Fibroblast of skin of right quadriceps (primary cell): ENCODE data around the gene ERFL.

Source experiments
- DNase-seq: peaks from one replicate; pipeline ENCODE4 v3.0.0-alpha.2; 2013

ERFL gene

DNA sequence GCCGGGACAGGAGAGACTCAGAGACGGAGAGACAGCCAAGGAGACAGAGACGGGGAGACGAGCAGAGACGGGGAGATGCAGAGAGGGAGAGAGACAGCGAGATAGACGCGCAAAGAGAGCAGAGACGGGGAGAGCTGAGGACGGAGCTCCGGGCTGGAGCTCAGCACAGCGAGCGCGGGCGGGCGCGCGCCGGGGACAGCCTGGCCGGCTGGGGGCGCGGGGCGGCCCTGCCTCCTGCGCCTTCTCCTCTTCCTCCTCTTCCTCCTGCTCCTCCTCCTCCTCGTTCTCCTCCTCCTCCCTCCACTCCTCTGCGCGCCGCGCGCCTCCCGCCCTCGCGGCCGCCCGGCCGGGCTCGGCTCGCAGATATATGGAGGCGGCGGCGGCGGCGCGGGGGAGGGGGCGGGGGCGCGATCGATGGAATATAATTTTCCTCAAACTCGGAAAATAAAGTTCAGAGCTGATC lies at the start of gene ERFL:
Gene ERFL, minus strand, starts transcription at position 229 of the 463 bp plus-strand sequence. CDS start 15,530 bp downstream, outside the sequence.
- no peak for DNase-seq

DNA sequence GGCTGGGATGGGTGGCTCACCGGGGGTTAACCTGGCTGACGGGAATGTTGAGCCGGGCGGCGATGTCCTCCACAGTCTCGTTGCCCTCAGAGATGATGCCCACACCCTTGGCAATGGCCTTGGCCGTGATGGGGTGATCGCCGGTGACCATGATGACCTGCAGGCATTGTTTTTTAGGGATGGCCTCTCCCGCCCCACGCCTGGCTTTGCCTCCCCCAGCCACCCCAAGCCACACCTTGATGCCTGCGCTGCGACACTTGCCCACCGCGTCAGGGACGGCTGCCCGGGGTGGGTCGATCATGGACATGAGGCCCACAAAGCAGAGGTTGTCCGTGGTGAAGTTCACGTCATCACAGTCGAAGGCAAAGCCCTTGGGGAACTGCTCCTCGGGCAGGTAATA lies 49.7 kb upstream of the ERFL start:
- no peak for DNase-seq

DNA sequence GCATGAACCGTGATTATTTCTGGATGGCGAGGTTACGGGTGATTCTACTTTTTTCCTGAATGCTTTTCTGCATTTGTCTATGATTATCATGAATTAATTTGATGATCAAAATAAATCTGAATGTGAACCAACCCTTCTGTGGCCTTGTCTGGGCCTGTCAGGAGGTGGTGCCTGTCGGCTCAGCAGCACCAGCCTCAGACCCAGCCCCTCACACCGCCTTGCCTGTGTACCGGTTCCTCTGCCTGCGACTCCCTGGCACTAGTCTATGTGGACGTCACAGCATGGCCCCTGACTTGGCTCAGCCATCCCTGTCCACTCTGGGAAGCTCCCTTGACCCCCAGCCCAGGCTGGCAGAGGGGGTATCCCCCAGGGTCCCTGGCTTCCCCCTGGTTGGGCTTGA lies 46.4 kb upstream of the ERFL start:
- DNase-seq: no peak

DNA sequence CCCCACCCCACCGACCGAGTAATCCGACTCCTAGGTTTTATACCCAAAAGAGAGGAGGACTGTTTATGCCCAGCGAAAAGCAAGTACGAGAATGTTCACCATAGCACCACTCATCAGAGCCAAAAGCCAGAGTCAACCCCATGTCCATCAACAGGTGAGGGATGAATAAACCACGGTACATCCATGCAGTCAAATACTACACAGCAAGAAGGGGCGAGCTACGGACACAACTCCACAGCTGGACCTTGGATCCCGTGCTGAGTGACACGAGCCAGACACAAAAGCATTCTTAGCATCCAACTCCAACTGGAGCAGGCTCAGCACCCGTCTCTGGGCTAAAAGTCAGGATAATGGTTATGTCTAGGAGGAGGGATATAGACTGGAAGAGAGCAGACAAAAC lies 43.1 kb upstream of the ERFL start:
- no peak for DNase-seq

DNA sequence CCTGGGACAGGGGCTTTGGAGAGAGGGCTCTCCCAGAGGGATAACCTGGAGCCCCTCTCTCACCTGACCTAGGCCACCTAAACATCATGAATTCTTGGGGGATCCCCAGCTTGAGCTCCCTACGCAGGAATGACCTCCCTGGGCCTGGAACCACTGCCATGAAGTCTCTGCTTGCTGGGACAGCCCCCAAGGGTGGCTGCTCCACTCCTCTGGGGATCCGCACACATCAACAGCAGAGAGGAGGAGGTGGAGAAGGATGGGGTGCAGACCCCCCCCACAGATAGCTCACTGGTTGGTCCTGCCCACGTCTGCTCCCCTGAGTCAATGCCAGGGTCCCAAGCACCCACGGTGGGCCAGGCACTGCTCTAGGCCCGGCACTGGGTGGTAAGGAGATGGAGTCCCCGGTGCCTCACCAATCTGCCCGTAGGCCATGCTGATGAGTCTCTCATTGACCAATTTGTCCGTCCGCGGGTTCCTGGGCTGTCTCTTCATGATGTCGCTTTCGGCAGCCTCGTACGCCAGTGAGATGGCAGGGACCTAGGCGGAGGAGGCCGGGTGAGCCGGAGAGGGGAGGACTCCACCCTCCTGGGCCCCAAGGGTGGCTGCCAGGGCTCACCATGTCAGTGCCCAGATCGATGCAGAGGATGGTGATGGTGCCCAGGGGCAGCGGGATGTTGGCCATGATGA lies 41.7 kb upstream of the ERFL start:
- no peak for DNase-seq

DNA sequence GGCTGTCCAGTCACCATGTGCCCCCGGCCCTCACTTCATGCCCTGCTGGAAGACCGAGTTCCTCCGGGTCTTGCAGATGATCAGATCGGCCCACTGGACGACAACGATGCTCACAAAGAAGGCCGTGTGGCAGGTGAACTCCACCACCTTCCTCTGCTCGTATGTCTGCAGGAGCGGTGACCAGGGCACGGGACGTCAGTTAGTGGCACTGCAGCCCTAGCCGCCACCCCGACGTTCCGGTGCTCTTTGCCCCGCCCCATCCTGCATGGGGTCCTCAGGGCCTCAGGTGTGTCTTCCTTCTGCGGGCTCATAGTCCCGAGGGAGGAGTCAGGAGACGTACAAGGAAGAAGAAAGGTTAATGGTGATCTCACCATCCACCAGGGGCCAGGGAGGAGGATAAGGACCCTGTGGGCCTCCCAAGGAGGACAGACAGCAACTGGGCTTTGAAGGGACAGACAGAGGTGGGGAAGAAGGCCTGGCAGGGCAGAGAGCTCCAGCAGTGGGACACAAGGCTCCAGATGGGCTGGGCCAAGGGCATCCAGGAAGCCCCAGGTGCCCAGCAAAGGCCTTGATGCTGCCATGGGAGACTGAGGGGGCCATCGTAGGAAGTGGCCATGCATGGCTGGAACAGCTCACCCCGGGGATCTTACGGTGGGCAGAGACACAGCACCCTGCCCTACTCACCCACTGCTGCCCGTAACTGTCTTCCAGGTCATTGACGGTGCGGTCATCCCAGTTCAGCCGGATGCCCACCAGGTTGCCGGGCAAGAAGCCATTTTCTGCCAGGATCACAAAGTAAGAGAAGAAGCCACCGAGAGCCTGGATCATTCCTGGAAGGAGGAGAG lies 40.7 kb upstream of the ERFL start:
- no peak for DNase-seq

DNA sequence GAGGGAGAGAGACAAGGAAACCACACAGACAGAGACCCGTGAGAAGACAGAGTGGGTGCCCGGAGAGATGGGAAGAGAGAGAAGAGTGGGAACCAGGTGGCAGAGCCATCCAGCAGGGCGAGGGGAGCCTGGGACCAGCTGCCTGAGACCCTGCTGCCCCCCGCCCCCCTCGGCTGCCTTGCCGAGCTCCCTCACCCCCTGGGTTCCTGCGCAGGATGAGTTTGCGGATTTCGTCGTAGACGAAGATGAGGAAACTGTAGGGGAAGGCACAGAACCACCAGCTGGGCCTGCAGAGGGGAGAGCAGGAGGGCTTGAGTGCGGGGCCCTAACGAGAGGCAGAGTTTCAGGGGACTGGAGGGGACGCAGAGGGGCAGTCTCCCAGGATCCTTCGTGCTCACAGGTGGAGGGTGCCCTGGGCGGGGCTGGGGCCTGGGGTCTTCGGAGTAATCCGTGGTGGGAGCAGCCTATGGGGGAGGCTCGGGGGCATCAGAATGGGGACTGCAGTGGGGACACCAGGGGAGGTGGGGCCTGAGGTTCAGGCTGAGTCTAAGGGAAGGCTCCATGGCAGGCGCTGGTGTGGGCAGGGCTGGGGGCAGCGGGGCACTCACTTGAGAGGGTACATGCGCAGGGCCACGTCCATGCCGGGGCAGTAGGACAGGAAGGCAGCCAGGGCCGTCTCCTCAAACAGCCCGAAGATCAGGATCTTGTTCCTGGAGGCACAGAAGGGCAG lies 39.0 kb upstream of the ERFL start:
- no peak for DNase-seq

DNA sequence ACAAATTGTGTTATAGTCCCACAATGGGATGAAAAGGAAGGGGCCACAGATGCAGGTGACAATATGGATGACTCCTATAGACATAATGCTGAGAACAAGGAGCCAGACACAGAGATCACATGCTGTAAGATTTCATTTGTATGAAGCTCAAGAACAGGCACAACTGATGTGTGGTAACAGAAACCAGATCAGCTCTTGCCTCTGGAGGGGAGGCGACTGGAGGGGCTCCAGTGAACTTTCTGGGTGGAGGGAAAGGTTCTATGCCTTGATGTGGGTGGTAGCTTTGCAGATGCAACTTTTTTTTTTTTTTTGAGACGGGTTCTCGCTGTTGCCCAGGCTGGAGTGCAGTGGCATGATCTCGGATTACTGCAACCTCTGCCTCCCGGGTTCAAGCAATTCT lies 36.9 kb upstream of the ERFL start:
- no peak for DNase-seq

DNA sequence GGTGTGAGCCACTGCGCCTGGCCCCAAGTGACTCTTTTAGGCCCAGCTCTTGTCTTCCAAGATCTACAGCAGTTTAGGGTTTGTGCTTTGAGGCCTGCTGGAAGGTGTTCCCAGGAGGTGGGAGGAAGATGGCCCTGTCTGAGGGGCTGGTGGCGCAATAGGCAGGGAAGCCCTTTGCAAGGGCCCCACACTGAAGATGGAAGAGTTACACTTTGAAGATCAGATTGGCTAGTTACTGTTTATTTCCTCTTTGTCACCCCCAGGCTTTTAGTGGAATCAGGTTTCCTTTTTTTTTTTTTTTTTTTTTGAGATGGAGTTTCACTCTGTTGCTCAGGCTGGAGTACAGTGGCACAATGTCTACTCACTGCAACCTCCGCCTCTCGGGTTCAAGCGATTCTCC lies 32.7 kb upstream of the ERFL start:
- DNase-seq: no peak

DNA sequence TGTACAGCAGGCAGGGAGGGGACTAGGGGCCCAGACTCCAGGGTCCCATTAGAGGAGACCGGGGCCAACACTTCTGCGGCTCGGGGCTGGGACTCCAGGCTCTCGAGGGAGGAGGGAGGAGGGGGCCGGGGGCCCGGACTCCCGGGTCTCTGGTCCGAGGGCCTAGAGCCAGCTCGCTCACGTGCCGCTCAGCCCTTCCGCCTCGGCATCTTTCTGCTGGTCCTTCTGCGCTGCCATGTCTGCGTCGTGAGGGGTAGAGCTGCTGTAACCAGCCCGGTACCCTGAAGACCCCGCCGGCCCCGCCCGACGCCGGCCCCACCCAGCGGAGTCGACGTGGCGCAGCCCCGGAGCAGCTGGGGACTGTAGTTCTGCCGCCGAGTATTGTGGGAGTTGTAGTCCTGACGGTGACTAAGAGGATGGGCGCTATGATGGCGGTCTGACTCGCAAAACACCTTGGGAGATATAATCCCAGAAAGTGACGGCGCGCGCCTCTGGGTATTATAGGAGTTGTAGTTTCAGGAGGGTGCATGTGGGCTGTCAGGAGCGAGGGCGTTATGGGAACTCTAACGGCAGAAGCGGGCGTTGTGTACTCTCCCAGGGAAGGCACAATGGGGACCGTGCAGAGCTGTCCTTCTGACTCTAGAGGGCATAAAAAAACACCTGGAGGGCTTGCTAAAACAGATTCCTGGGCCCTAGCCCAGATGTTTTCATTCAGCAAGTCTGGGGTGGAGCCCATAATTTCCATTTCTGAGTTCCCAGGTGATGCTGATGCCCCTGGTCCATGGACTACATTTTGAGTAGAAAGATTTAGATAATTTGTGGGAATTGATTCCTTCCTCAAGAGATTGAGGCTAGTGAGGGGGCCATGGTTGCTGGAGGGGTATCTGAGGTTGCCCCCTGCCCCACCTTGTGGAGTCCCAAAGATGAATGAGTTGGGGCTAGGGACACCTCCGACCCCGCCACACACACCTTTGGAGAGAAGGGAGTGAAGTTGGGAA lies 31.1 kb upstream of the ERFL start, which contains the start of gene RABAC1:
Gene RABAC1, minus strand, starts transcription at position 266 of the 998 bp plus-strand sequence. Its CDS starts 29 bp downstream, at position 237.
- DNase-seq: peak; percentile 92

DNA sequence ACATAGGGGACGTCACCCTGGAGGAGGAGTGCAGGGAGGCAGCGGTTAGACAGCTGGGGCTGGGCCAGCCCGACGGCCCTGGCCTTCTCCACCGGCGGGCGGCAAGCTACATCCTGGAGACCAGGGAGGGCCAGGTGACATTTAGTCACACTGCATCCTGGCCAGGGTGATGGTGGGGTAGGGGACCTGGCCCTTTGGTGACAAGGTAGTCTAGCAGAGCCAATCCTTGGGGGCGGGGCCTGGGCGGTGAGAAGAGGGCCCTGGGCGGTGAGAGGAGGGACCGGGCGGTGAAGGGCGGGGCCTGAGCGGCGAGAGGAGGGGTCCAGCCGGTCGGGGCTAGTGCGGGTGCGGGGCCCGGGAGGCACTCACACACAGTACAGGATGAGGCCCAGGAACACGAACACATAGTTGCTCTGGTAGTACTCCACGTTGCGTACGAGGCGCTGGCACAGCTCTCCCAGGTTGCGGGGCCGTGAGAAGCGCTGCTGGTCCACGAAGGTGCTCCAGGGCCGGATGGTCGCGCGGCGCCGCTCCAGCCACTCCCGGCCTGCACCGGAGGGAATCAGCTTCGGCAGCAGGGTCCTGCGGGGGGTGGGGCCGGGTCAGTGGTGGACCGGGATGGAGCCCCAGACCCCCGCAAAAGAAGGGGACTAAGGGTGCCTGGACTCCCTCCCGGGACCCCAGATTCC lies 30.3 kb upstream of the ERFL start:
- peak; percentile 74 for DNase-seq

DNA sequence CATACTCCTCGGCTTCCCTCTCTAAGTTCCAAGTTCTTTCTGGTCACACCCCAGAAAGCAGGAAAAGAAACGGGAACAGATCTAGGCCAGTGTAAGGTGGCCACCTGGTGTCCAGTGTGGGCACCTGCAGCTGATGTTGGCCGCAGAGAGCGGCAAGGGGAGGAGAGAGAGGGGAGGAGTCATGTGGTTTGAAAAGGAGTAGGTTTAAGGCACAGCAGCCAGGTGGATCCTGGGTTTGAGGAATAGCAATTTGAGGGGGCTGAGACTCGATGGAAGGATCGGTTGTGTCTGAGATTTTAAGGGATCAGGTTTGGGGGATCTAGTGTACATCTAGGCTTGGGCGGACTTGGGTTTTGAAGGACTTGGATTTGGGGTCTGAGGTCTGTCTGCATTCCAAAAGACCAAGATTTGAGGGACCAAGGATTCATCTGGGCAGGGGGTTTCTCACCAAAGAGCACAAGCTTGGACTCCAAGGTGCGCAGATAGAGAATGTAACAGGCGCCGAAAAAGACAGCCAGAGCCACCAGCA lies 29.7 kb upstream of the ERFL start:
- peak; percentile 80 for DNase-seq

DNA sequence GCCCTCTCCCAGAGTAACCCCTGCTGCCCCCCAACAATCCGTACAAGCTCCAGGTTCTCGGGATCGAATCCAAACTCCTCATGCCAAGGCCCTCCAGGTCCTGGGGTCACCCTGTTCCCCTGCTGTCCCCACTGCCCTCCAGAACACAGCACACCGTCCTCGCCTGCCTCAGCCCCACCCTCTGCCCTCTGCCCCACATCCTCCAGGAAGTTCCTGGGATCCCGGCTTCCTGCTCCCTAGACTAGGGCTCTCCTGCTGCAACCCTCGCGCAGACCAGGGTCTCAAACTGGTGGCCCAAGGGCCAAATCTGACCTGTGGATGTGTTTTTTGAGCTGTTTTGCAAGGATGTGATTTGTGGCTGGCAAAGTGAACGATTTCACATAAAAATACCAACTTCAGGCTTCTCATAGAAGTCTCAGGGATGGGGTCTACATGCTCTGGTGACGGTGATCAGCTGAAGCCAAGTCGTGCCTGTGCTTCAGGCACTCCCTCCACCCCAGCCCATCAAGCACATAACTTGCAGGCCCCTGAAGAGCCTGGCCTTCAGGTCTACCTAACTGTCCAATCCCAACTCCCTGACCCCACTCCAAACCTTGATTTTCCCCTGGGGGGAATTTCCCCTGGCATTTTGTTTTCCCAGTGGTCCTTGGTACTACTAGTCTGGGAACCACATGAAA lies 29.1 kb upstream of the ERFL start:
- no peak for DNase-seq

DNA sequence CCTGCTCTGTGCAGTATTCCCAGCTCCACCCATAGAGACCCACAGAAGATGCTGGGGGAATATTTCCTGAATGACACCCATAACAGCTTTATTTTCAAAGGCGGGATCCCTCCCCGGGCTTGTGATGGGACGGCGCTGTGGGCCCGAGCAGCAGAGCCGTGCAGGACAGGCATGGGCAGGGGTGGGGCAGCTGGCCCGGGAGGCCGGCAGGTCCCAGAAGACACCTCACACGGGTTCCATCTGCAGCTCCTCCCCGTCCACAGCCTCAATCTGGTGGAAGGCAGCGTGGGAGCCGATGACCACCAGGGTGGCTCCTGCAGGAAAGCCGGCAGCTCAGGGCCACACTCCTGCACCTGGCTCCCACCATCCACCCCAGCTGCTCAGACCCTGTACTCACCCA lies 28.4 kb upstream of the ERFL start:
- DNase-seq: no peak

DNA sequence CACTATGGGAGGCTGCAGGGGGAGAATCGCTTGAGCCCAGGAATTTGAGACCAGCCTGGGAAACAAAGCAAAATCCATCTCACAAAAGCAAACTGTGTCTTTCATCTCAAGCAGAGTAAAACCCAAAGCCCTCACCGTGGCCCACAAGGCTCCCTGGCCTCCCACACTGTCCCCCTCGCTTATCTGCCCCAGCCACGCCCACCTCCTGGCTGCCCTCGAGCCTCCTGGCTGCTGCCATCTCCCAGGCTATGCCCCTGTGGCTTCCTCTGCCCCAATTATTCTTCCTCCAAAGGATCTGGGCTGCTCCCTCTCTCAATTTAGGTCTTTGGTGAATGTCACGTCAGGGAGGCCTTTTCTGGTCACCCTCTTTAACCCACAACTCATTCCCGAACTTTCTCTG lies 27.3 kb upstream of the ERFL start:
- no peak for DNase-seq

DNA sequence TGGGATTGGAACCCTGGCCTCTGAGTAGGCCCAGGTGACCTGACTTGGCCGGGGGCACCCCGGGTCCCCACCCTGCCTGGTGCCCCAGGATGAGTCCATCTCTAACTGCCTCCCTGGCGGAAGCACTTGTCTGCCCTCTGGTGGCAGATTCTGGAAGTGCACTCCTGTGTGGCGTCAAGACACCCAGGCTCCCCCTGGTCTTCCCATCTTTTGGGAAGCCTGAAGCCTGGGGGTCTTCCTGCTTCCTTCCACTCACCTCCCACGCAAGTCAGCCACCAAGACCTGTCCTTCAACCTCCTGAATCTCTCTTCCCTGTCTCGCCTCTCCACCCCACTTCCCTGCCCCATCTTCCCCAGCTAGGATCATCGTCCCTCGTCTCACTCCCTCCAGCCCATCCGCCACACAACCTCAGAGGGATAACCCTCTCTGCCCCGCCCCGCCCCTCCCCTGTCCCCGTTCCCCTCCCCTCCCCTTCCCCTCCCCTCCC lies 23.5 kb upstream of the ERFL start:
- peak; percentile 60 for DNase-seq

DNA sequence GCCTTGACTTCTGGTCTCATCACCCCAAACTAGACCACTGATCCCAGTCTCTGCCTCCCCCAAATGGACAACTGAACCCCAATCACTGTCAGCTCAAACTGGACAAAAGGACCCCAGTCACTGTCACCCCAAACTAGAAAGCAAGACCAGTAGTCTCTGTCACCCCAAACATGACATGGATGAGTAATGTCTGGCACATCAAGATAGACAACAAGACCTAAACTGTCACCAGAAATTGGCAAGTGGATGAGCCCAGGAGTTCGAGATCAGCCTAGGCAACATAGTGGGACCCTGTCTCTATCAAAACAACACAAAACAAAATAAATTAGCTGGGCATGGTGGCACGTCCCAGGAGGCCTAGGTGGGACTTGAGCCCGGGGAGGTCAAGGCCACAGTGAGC lies 18.8 kb upstream of the ERFL start:
- DNase-seq: no peak

DNA sequence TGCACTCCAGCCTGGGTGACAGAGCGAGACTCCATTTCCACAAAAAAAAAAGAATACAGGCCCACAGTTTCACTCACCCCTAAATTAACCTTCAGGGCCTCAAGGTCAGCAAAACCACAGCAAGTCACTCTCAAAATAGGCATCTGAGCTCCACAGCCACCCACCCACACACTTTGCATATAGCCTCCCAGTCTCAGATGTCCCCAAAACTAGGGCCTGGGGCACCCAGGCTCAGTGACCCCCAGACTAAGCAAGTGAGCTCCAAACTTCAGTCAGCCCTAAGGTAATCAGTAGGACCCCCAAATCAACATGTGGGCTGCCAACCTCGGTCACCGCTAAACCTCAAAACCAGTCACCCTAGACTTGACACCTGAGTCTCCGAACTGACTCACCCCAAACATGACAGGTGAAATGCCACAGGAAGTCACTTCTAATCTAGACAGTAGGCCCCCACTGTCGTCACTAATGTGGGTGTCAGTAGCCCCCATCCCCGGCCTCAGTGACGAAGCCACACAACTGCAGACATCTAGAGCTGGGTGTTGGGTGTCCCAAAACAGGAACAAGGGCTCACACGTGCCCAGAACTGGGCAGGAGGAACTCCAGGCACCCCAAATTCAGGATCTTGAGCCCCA lies 17.0 kb upstream of the ERFL start:
- no peak for DNase-seq

DNA sequence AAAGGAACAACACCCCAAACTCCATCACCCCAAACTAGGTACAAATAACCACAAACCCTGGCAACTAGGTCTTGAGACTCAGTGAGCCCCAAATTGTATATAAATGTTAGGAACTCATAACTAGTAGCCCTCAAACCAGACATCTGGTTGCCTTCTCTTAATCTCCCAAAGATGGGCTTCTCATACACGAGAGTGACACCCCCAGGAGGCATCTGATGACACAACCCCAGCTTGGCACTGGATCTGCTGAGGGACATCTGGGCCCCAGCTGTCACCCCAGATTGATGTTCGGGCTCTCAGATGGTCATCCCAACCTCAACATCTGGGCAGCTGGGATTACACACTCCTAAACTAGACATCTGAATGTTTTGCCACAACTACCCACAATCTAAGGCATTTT lies 16.1 kb upstream of the ERFL start:
- no peak for DNase-seq
